Kidney (tissue), 14 donors: ENCODE measurements around the gene DCUN1D3. TPM values are rescaled to one million over a fixed set of nuclear protein-coding genes. Genes with fewer than 3 reads are reported as not detected.
"Not testable (repeated sequence)": the region's sequence is repeated elsewhere in the genome, so short reads cannot be mapped to it uniquely, and the experiment has no call there.

Source experiments
- DNase-seq, 5 donors: peaks; one replicate each; pipeline ENCODE4 v3.0.0-alpha.2; 2013 to 2020
- FAIRE-seq: peaks from 2 replicates; lab custom pipeline; 2012; peaks lifted over from hg19 to GRCh38; lab: Jason Lieb, UNC
- H3K27ac ChIP-seq, 2 donors: one replicate each; pipeline ENCODE4 v1.7.0; 2013; ENCODE audit warnings: low read depth in 2 of 2, low read length in 2 of 2, inconsistent platforms in 1 of 2
- H3K27me3 ChIP-seq: one replicate; pipeline ENCODE4 v1.7.1; 2013; ENCODE audit warnings: low read length, inconsistent platforms; ENCODE audit not compliant: control insufficient read depth, insufficient read depth
- H3K36me3 ChIP-seq, 3 donors: one replicate each; pipeline versions ENCODE4 v1.7.0 to v1.7.1; 2013; ENCODE audit warnings: low read length in 3 of 3, control low read depth in 1 of 3, inconsistent platforms in 1 of 3; ENCODE audit not compliant: insufficient read depth in 3 of 3, control insufficient read depth in 2 of 3
- H3K4me1 ChIP-seq, 3 donors: one replicate each; pipeline versions ENCODE4 v1.7.0 to v1.7.1; 2013; ENCODE audit warnings: low read length in 3 of 3, inconsistent platforms in 1 of 3, low read depth in 1 of 3; ENCODE audit not compliant: control insufficient read depth in 2 of 3, insufficient read depth in 2 of 3
- H3K4me3 ChIP-seq, 3 donors: one replicate each; pipeline versions ENCODE4 v1.7.0 to v1.8.1; 2013; ENCODE audit warnings: low read length in 3 of 3, control low read depth in 1 of 3, inconsistent platforms in 1 of 3
- H3K9ac ChIP-seq, 3 donors: one replicate each; pipeline versions ENCODE4 v1.7.0 to v1.7.1; 2013; ENCODE audit warnings: low read length in 3 of 3, control low read depth in 1 of 3, inconsistent platforms in 1 of 3
- H3K9me3 ChIP-seq, 3 donors: one replicate each; pipeline versions ENCODE4 v1.7.0 to v1.7.1; 2013; ENCODE audit warnings: low read length in 3 of 3, control low read depth in 1 of 3, inconsistent platforms in 1 of 3; ENCODE audit not compliant: control insufficient read depth in 2 of 3, insufficient read depth in 1 of 3
- CTCF ChIP-seq: IDR thresholded peaks from 3 replicates; pipeline ENCODE4 v1.5.1; 2012; ENCODE audit warnings: mild to moderate bottlenecking, moderate library complexity, borderline replicate concordance; ENCODE audit not compliant: insufficient read depth; ENCODE audit errors: extremely low read depth
- intact Hi-C: fragments of 100-400 bp; cut with DNase I; formaldehyde crosslinking; loops from one replicate; pipeline ENCODE4 v1.11.1; 2022
- polyA plus RNA-seq: library from polyadenylated mRNA; stranded (reverse); fragments of 350-450 nt; fragmentation: Illumina TruSeq; extraction: RNeasy Lipid Tissue Mini Kit (QIAGEN cat#74804); gene quantifications from one replicate; pipeline ENCODE4 v1.2.3, GENCODE V29; 2014; ENCODE audit warnings: low read depth, low replicate concordance; ENCODE audit not compliant: insufficient read depth
- total RNA-seq: library from RNA; stranded (reverse); fragmentation: NEBNext Ultra II Directional; extraction: Animal tissue kit (Norgen Biotek cat#: 25700); gene quantifications from one replicate; pipeline ENCODE4 v1.2.1, GENCODE V29; 2021
- donor health status: control.
- donor health status: control.
- donor health status: control.
- donor health status: control.
- donor health status: control.
- donor health status: DM: yes; HTN: yes; CAD: no.
- donor health status: Normal renal cell carcinoma (clear cell type).

Gene DCUN1D3
- total and polyA plus RNA-seq, 2 donors from 2014 or later = 3.5 to 16.3 TPM

- Histone ChIP-seq H3K4me1 (no peaks in the 10 kb centered on the region), H3K4me3 (no peak overlapping the region), H3K9me3 (no peaks in the 10 kb centered on the region), H3K27ac (no peak overlapping the region), H3K27me3 (no peaks in the 10 kb centered on the region), H3K36me3 (no peaks in the 10 kb centered on the region), H3K9ac (no peak overlapping the region)
- intact Hi-C loops = no loop called here
- DNase-seq = no peak
- no peak for TF ChIP-seq CTCF
- FAIRE-seq = no peak
Measured at GRCh38 chr16:20946015-20946629, 46.0 kb upstream of the DCUN1D3 start.

GRCh38 chr16:20945575-20945875 is 45.4 kb upstream of the DCUN1D3 start:
- H3K36me3 ChIP-seq, H3K9ac ChIP-seq, H3K4me1 ChIP-seq, DNase-seq, H3K27me3 ChIP-seq, H3K4me3 ChIP-seq, H3K27ac ChIP-seq, H3K9me3 ChIP-seq, intact Hi-C loops, FAIRE-seq: not testable (repeated sequence)

GRCh38 chr16:20944861-20945574 is 44.9 kb upstream of the DCUN1D3 start:
- no peak for FAIRE-seq
- Histone ChIP-seq H3K27me3 (no peaks in the 10 kb centered on the region), H3K36me3 (no peaks in the 10 kb centered on the region), H3K4me1 (no peaks in the 10 kb centered on the region), H3K27ac (no peak overlapping the region), H3K9ac (no peak overlapping the region), H3K4me3 (no peak overlapping the region), H3K9me3 (no peaks in the 10 kb centered on the region)
- intact Hi-C loops = no loop called here
- DNase-seq = peak in 1 of 5 donors; percentile 16
- peak; percentile 15 for TF ChIP-seq CTCF

- TF ChIP-seq CTCF = no peak
- Histone ChIP-seq H3K36me3 (no peaks in the 10 kb centered on the region), H3K4me3 (no peak overlapping the region), H3K27ac (no peak overlapping the region), H3K27me3 (no peaks in the 10 kb centered on the region), H3K9ac (no peak overlapping the region), H3K9me3 (no peaks in the 10 kb centered on the region), H3K4me1 (no peaks in the 10 kb centered on the region)
- no peak for FAIRE-seq
- no peak for DNase-seq
- intact Hi-C loops = no loop called here
Measured at GRCh38 chr16:20942256-20942655, 42.1 kb upstream of the DCUN1D3 start.
